SK-N-MC (cell line): ENCODE results near the gene CEP290.

Experiments
- EZH2 ChIP-seq: fragments of 200-600 bp; sonication (generic); IDR thresholded peaks from one replicate; pipeline ENCODE4 v1.6.1; 2017; ENCODE audit warnings: antibody characterized with exemption
- FOXP2 ChIP-seq: optimal IDR thresholded peaks from 2 replicates; pipeline ENCODE3; 2011; ENCODE audit warnings: mild to moderate bottlenecking, moderate library complexity; ENCODE audit not compliant: insufficient read depth; ENCODE audit errors: extremely low read length, control extremely low read depth
- POLR2AphosphoS5 ChIP-seq: IDR thresholded peaks from 2 replicates; pipeline ENCODE4 v1.6.1; 2012; ENCODE audit warnings: mild to moderate bottlenecking, low read depth, low read length, borderline replicate concordance

- no peak for TF ChIP-seq POLR2AphosphoS5
- no peak for TF ChIP-seq EZH2
- no peak for TF ChIP-seq FOXP2
Measured at GRCh38 chr12:88092771-88093170, 49.1 kb downstream of the CEP290 start.
